Lower lobe of right lung (tissue), 2 donors: Measurements from ENCODE around the gene SFRP4. TPM values are rescaled to one million over a fixed set of nuclear protein-coding genes. Genes with fewer than 3 reads are reported as not detected.

ENCODE experiments used
- ATAC-seq, 2 donors: fragments of 200-7000 bp; cut with Tn5 transposase; one replicate each; pipeline ENCODE4 v1.9.1; 2020 to 2022; ENCODE audit warnings: mild to moderate bottlenecking in 2 of 2, moderate library complexity in 2 of 2
- DNase-seq: peaks from one replicate; pipeline ENCODE4 v3.0.0-alpha.2; 2020
- H3K27ac ChIP-seq: fragments of 200-600 bp; one replicate; pipeline ENCODE4 v1.8.0; 2022
- H3K27me3 ChIP-seq: fragments of 200-600 bp; one replicate; pipeline ENCODE4 v1.8.0; 2022; ENCODE audit warnings: low read depth
- H3K36me3 ChIP-seq: fragments of 200-600 bp; one replicate; pipeline ENCODE4 v1.8.0; 2022; ENCODE audit warnings: mild to moderate bottlenecking
- H3K4me1 ChIP-seq: fragments of 200-600 bp; one replicate; pipeline ENCODE4 v1.8.0; 2022
- H3K4me3 ChIP-seq: fragments of 200-600 bp; one replicate; pipeline ENCODE4 v1.8.0; 2022; ENCODE audit warnings: mild to moderate bottlenecking
- H3K9me3 ChIP-seq: fragments of 200-600 bp; one replicate; pipeline ENCODE4 v1.8.0; 2022
- CTCF ChIP-seq: fragments of 200-600 bp; IDR thresholded peaks from one replicate; pipeline ENCODE4 v1.8.0; 2022; ENCODE audit warnings: antibody characterized with exemption, mild to moderate bottlenecking
- intact Hi-C: fragments of 100-400 bp; cut with DNase I; formaldehyde crosslinking; loops from one replicate; pipeline ENCODE4 v1.11.0; 2022
- total RNA-seq: library from RNA; stranded (reverse); fragmentation: NEBNext Ultra II Directional; extraction: Animal tissue kit (Norgen Biotek cat#: 25700); gene quantifications from one replicate; pipeline ENCODE4 v1.2.1, GENCODE V29; 2021
- donor health status: DM: no; HTN: yes; CAD: no; lungs with severe emphysema.

The SFRP4 gene
- total RNA-seq, 1 donor from 2014 or later: 4.8 TPM

GRCh38 chr7:37923996-37924395 is 7.4 kb upstream of the SFRP4 start:
- peaks cover 23% of the 10 kb centered on the region for H3K4me1 ChIP-seq
- ATAC-seq (no peak), DNase-seq (no peak)
- peaks cover 3% of the 10 kb centered on the region for H3K9me3 ChIP-seq
- H3K4me3 ChIP-seq: peak overlapping the region; percentile 78
- H3K36me3 ChIP-seq: no peaks in the 10 kb centered on the region
- no peak for TF ChIP-seq CTCF
- peak overlapping the region; percentile 4 for H3K27ac ChIP-seq
- H3K27me3 ChIP-seq: no peaks in the 10 kb centered on the region
- intact Hi-C loops: no loop called here

DNA sequence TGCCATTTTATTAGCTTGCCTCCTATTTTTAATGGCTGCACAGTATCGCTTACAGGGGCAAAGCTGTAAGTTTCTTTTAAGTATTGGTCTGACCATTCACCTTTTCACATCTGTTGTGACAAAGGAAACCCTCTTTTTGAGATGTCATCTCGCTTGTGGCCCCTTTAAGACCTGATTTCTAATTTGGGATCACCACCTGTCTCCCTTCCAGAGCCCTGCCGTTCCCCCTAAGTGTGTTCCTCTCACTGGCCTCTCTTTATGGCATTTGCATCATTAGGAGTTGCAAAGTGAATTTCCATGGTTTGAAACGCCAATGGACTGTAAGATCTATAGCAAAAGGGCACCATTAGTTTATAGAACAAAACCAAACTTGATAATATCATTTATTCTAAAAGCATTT is 5.3 kb upstream of the SFRP4 start:
- peaks cover 3% of the 10 kb centered on the region for H3K9me3 ChIP-seq
- H3K27ac ChIP-seq: peak overlapping the region; percentile 92
- peak overlapping the region; percentile 78 for H3K4me3 ChIP-seq
- no peaks in the 10 kb centered on the region for H3K36me3 ChIP-seq
- no peak for TF ChIP-seq CTCF
- no peak for ATAC-seq
- peaks cover 19% of the 10 kb centered on the region for H3K4me1 ChIP-seq
- intact Hi-C loops: no loop called here
- DNase-seq: no peak
- no peaks in the 10 kb centered on the region for H3K27me3 ChIP-seq

- intact Hi-C loops: no loop called here
- no peaks in the 10 kb centered on the region for H3K36me3 ChIP-seq
- H3K9me3 ChIP-seq: peaks cover 3% of the 10 kb centered on the region
- peaks cover 7% of the 10 kb centered on the region for H3K27me3 ChIP-seq
- peak overlapping the region; percentile 92 for H3K27ac ChIP-seq
- TF ChIP-seq CTCF: peak; percentile 18
- ATAC-seq: peak; percentile 79 to 80
- H3K4me3 ChIP-seq: peak overlapping the region; percentile 78
- H3K4me1 ChIP-seq: peaks cover 27% of the 10 kb centered on the region
- DNase-seq: peak; percentile 77
These were observed 4.5 kb upstream of the SFRP4 start for GRCh38 chr7:37920849-37921805.

- Histone ChIP-seq H3K27ac (peak within 1 kb of the TSS; percentile 92), H3K4me3 (peak within 1 kb of the TSS; percentile 78), H3K9me3 (no peaks in the 10 kb centered on the region), H3K27me3 (peaks cover 11% of the 10 kb centered on the region), H3K36me3 (no peaks in the 10 kb centered on the region), H3K4me1 (peaks cover 32% of the 10 kb centered on the region)
- peak; percentile 43 for TF ChIP-seq CTCF
- peak; percentile 83 for DNase-seq
- intact Hi-C loops: no loop called here
- ATAC-seq: peak; percentile 83 to 85
These were observed 3.8 kb upstream of the SFRP4 start, which contains the start of gene EPDR1 for GRCh38 chr7:37920305-37920848. Gene EPDR1, plus strand, starts transcription at chr7:37920640. Its CDS starts 300 bp downstream, at chr7:37920940.

DNA sequence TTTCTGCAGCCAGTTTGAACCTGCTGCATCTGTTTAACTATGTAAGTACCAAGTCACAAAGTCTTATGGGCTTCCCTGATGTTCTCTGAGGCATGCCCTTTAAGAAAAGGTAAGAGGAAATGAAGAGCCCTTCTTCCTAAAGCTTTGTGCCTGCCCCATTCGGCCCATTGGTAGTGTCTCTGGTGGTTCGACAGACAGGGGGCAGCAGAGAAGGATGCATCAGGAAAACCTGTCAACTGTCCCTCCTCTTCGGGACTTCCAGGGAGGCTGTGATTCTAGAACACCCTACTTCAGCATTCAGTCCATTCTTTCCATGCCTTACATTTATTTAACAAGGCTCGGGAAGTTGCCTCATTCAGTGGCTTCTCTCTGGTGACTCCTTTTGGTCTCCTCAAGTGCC is 1.9 kb upstream of the SFRP4 start:
- H3K27me3 ChIP-seq: peaks cover 11% of the 10 kb centered on the region

More for the DNA sequence above, 1.9 kb upstream of the SFRP4 start:
- TF ChIP-seq CTCF: no peak
- Histone ChIP-seq H3K4me1 (peaks cover 32% of the 10 kb centered on the region), H3K4me3 (no peak overlapping the region), H3K27ac (no peak overlapping the region), H3K9me3 (no peaks in the 10 kb centered on the region), H3K36me3 (no peaks in the 10 kb centered on the region)
- ATAC-seq (no peak), DNase-seq (no peak)
- intact Hi-C loops: no loop called here
